Anterior cingulate cortex (tissue), 58 donors: ENCODE measurements around the gene RABGAP1L.
"Not testable (repeated sequence)": the region's sequence is repeated elsewhere in the genome, so short reads cannot be mapped to it uniquely, and the experiment has no call there.

Experiments
- DNase-seq, 58 donors: peaks; one replicate each; lab custom pipeline; 2025; lab: John Stamatoyannopoulos, UW

Gene RABGAP1L

GRCh38 chr1:174998569-174999215 lies 839.4 kb downstream of the RABGAP1L start:
- peak in 10 of 58 donors; percentile 12 to 49 (median 22) for DNase-seq

- peak; percentile 93 to 100 (median 98) for DNase-seq
Observed at GRCh38 chr1:174999216-174999935, 840.1 kb downstream of the RABGAP1L start.

- peak in 31 of 58 donors; percentile 46 to 79 (median 64) for DNase-seq
Observed at GRCh38 chr1:174999936-175000696, 840.8 kb downstream of the RABGAP1L start, which contains the start of gene CACYBP. Gene CACYBP (plus strand): TSS chr1:174999947. CDS start chr1:175000181, 234 bp downstream.

- DNase-seq: no peak
Observed at GRCh38 chr1:175000697-175001187, 841.4 kb downstream of the RABGAP1L start.

GRCh38 chr1:175002910-175003517 lies 843.7 kb downstream of the RABGAP1L start:
- DNase-seq: no peak

- no peak for DNase-seq
Observed at GRCh38 chr1:175003521-175003920, 844.2 kb downstream of the RABGAP1L start.

- DNase-seq: no peak
Observed at GRCh38 chr1:175005085-175005783, 845.9 kb downstream of the RABGAP1L start.

GRCh38 chr1:175009532-175009931 lies 850.2 kb downstream of the RABGAP1L start:
- no peak for DNase-seq

- no peak for DNase-seq
Observed at GRCh38 chr1:175013445-175013844, 854.1 kb downstream of the RABGAP1L start.

GRCh38 chr1:175015243-175015642 lies 855.9 kb downstream of the RABGAP1L start:
- no peak for DNase-seq

GRCh38 chr1:175019524-175019923 lies 860.2 kb downstream of the RABGAP1L start:
- no peak for DNase-seq

GRCh38 chr1:175023043-175023921 lies 864.0 kb downstream of the RABGAP1L start, which contains the start of gene MRPS14:
Gene MRPS14 (minus strand): TSS chr1:175023425. CDS start chr1:175023408, 17 bp downstream.
- peak; percentile 83 to 98 (median 95) for DNase-seq

- not testable (repeated sequence) for DNase-seq
Observed at GRCh38 chr1:175023922-175024242, 864.6 kb downstream of the RABGAP1L start.

GRCh38 chr1:175024773-175025172 lies 865.5 kb downstream of the RABGAP1L start:
- no peak for DNase-seq

GRCh38 chr1:175033953-175034352 lies 874.6 kb downstream of the RABGAP1L start:
- DNase-seq: no peak

- no peak for DNase-seq
Observed at GRCh38 chr1:175034775-175035174, 875.5 kb downstream of the RABGAP1L start.

- DNase-seq: no peak
Observed at GRCh38 chr1:175035865-175036264, 876.5 kb downstream of the RABGAP1L start.

- DNase-seq: no peak
Observed at GRCh38 chr1:175036476-175036875, 877.2 kb downstream of the RABGAP1L start.

- DNase-seq: no peak
Observed at GRCh38 chr1:175037416-175037815, 878.1 kb downstream of the RABGAP1L start.
